ENCODE measurements around the gene SGIP1. TPM values are rescaled to one million over a fixed set of nuclear protein-coding genes. Genes with fewer than 3 reads are reported as not detected.
A peak's percentile ranks its signal among the peaks of the same experiment; 100 is the strongest.

SGIP1 gene
- total and polyA plus RNA-seq, 2 experiments from 2014 or later = 2.4 to 6.1 TPM

- H3K36me3 ChIP-seq (ENCODE audit: insufficient read depth) = no peaks in the 10 kb centered on the region
- no peak overlapping the region for H2AFZ ChIP-seq
- H3K4me1 ChIP-seq (ENCODE audit: insufficient read depth) = peaks cover 23% of the 10 kb centered on the region
- H3K79me2 ChIP-seq (replicated peaks; ENCODE audit: insufficient read depth) = no peaks in the 10 kb centered on the region
- no peak overlapping the region for H3K4me3 ChIP-seq
- Mint-ChIP-seq H3K27ac (no peak overlapping the region), H3K4me1 (peaks cover 27% of the 10 kb centered on the region), H3K9me3 (0 out of 3 replicates have a peak, but pooled peaks cover 3% of the 10 kb centered on the region), H3K27me3 (ENCODE audit: insufficient read depth, low read depth, poor library complexity) (peaks cover 10% of the 10 kb centered on the region), H3K4me3 (no peak overlapping the region), H3K36me3 (ENCODE audit: low read depth) (no peaks in the 10 kb centered on the region)
- H3F3A ChIP-seq (replicated peaks; ENCODE audit: low read depth) = no peaks in the 10 kb centered on the region
- ATAC-seq = no peak
- H3K27me3 ChIP-seq (ENCODE audit: insufficient read depth) = peaks cover 15% of the 10 kb centered on the region
- no peak for DNase-seq (ENCODE audit: low spot score)
- H3K9me2 ChIP-seq (ENCODE audit: insufficient read depth) = no peaks in the 10 kb centered on the region; the same call in 1 of the 2 replicates
- no peak overlapping the region for H3K27ac ChIP-seq (ENCODE audit: low read depth)
- TF ChIP-seq STAT1 (IDR thresholded peaks at IDR 0.05; ENCODE audit: unreplicated experiment) = no peak
- no peak for TF ChIP-seq CTCF (conservative IDR thresholded peaks at IDR 0.05; ENCODE audit: low read depth in 2 of 2)
- no peak for TF ChIP-seq EZH2 (IDR thresholded peaks at IDR 0.05; ENCODE audit: low read depth, unreplicated experiment)
- no peak for TF ChIP-seq ZNF331 (CRISPR knock-in tag; IDR thresholded peaks at IDR 0.05; ENCODE audit: low read depth)
- no peak for TF ChIP-seq NANOG (IDR thresholded peaks at IDR 0.05; ENCODE audit: borderline replicate concordance)
- H3K4me2 ChIP-seq = no peak overlapping the region
- no peaks in the 10 kb centered on the region for H4K20me1 ChIP-seq (replicated peaks; ENCODE audit: insufficient read depth)
Measured at GRCh38 chr1:66528580-66528979, 5.4 kb upstream of the SGIP1 start.

GRCh38 chr1:66532214-66532613, 1.7 kb upstream of the SGIP1 start:
- Histone ChIP-seq H3K4me3 (peak overlapping the region; percentile 83), H3K79me2 (replicated peaks; ENCODE audit: insufficient read depth) (no peaks in the 10 kb centered on the region), H3K4me2 (peak overlapping the region; percentile 98), H3K27ac (ENCODE audit: low read depth) (no peak overlapping the region), H2AFZ (peak overlapping the region; percentile 98), H3K9me2 (ENCODE audit: insufficient read depth) (no peaks in the 10 kb centered on the region; the same call in none of the 2 replicates), H3K27me3 (ENCODE audit: insufficient read depth) (peaks cover 21% of the 10 kb centered on the region), H4K20me1 (replicated peaks; ENCODE audit: insufficient read depth) (no peaks in the 10 kb centered on the region), H3K4me1 (ENCODE audit: insufficient read depth) (peaks cover 28% of the 10 kb centered on the region), H3F3A (replicated peaks; ENCODE audit: low read depth) (no peaks in the 10 kb centered on the region), H3K36me3 (ENCODE audit: insufficient read depth) (no peaks in the 10 kb centered on the region)
- ATAC-seq = no peak
- DNase-seq (ENCODE audit: low spot score) = no peak
- Mint-ChIP-seq H3K36me3 (ENCODE audit: low read depth) (no peaks in the 10 kb centered on the region), H3K4me1 (peaks cover 35% of the 10 kb centered on the region), H3K27ac (no peak overlapping the region), H3K9me3 (0 out of 3 replicates have a peak, but pooled peaks cover 3% of the 10 kb centered on the region), H3K27me3 (ENCODE audit: insufficient read depth, low read depth, poor library complexity) (peaks cover 11% of the 10 kb centered on the region), H3K4me3 (peak overlapping the region; percentile 89)
- TF ChIP-seq ZNF331 (CRISPR knock-in tag; IDR thresholded peaks at IDR 0.05; ENCODE audit: low read depth) (no peak), EZH2phosphoT487 (IDR thresholded peaks at IDR 0.05; ENCODE audit: unreplicated experiment) (no peak), POLR2AphosphoS5 (IDR thresholded peaks at IDR 0.05; ENCODE audit: low read depth) (no peak), REST (IDR thresholded peaks at IDR 0.05; ENCODE audit: unreplicated experiment) (no peak)

All from GM23338 (cell line).